HuH-7.5 (cell line): ENCODE measurements around the gene PKIB.

Experiments used
- DNase-seq: peaks from one replicate; pipeline ENCODE4 v3.0.0; 2011; ENCODE audit warnings: low spot score

The PKIB gene

GRCh38 chr6:122669418-122669817, 59.2 kb downstream of the PKIB start:
- no peak for DNase-seq

GRCh38 chr6:122669868-122670267, 59.7 kb downstream of the PKIB start:
- no peak for DNase-seq

GRCh38 chr6:122671251-122671650, 61.0 kb downstream of the PKIB start:
- no peak for DNase-seq

- DNase-seq: no peak
Observed at GRCh38 chr6:122673343-122673961, 63.2 kb downstream of the PKIB start.

GRCh38 chr6:122676146-122676545, 65.9 kb downstream of the PKIB start:
- DNase-seq: no peak

GRCh38 chr6:122676688-122677087, 66.5 kb downstream of the PKIB start:
- DNase-seq: no peak

- DNase-seq: no peak
Observed at GRCh38 chr6:122677406-122677805, 67.2 kb downstream of the PKIB start.

- DNase-seq: no peak
Observed at GRCh38 chr6:122678841-122679240, 68.6 kb downstream of the PKIB start.

- no peak for DNase-seq
Observed at GRCh38 chr6:122681705-122682104, 71.5 kb downstream of the PKIB start.

GRCh38 chr6:122683989-122684651, 73.9 kb downstream of the PKIB start:
- DNase-seq: no peak

- DNase-seq: no peak
Observed at GRCh38 chr6:122692175-122692598, 82.0 kb downstream of the PKIB start.

- no peak for DNase-seq
Observed at GRCh38 chr6:122692807-122693580, 82.8 kb downstream of the PKIB start.

GRCh38 chr6:122694075-122694474, 83.9 kb downstream of the PKIB start:
- no peak for DNase-seq

- no peak for DNase-seq
Observed at GRCh38 chr6:122694602-122695001, 84.4 kb downstream of the PKIB start.

GRCh38 chr6:122695188-122695587, 85.0 kb downstream of the PKIB start:
- DNase-seq: no peak

GRCh38 chr6:122696079-122696478, 85.9 kb downstream of the PKIB start:
- DNase-seq: no peak

- no peak for DNase-seq
Observed at GRCh38 chr6:122696853-122697252, 86.6 kb downstream of the PKIB start.

GRCh38 chr6:122697458-122697857, 87.3 kb downstream of the PKIB start:
- no peak for DNase-seq

- no peak for DNase-seq
Observed at GRCh38 chr6:122701666-122702065, 91.5 kb downstream of the PKIB start.

- DNase-seq: no peak
Observed at GRCh38 chr6:122702841-122703240, 92.6 kb downstream of the PKIB start.

- no peak for DNase-seq
Observed at GRCh38 chr6:122704066-122704465, 93.9 kb downstream of the PKIB start.

GRCh38 chr6:122709922-122710512, 99.8 kb downstream of the PKIB start:
- DNase-seq: no peak
